SIG-M5 (cell line): Measurements from ENCODE around the gene KANK3.
"Not testable (repeated sequence)": the region's sequence is repeated elsewhere in the genome, so short reads cannot be mapped to it uniquely, and the experiment has no call there.

Source experiments
- DNase-seq: peaks from one replicate; lab custom pipeline; 2025; lab: John Stamatoyannopoulos, UW

KANK3 gene

GRCh38 chr19:8337728-8338127 lies 5.3 kb downstream of the KANK3 start:
- DNase-seq = no peak

DNA sequence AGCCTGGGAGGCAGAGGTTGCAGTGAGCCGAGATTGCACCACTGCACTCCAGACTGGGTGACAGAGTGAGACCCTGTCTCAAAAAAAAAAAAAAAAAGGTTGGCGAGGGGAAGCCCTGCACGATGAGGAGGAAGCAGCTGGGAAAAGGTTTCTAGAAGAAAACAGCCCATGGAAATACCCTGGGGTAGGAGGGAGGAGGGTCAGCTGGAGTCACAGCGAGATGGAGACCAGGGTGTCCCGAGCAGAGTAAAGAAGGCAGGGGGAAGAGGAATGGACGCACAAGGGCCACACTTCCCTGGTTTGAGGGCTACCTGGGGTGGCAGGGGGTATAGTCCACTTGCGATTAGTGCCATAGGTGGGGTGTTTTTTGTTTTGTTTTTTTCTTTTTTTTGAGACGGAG lies 6.4 kb downstream of the KANK3 start:
- DNase-seq = no peak

DNA sequence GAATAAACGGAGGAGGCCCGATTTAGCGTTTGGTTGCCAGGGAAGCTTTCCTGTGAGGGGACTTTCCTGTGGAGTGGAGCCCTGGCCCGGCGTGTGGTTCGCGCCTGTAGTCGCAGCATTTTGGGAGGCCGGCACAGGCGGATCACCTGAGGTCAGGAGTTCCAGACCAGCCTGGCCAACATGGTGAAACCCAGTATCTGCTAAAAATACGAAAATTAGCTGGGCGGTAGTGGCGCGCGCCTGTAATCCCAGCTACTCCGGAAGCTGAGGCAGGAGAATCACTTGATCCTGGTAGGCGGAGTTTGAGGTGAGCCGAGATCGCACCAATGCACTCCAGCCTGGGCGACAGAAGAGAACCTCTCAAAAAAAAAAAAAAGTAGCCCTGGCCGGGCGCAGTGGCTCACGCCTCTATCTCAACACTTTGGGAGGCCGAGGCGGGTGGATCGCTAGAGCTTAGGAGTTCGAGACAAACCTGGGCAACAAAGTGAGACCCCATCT lies 6.9 kb downstream of the KANK3 start:
- no peak for DNase-seq

GRCh38 chr19:8335343-8336071 lies 7.6 kb downstream of the KANK3 start:
- DNase-seq = no peak

- no peak for DNase-seq
These were observed 8.4 kb downstream of the KANK3 start for GRCh38 chr19:8334458-8335342.

DNA sequence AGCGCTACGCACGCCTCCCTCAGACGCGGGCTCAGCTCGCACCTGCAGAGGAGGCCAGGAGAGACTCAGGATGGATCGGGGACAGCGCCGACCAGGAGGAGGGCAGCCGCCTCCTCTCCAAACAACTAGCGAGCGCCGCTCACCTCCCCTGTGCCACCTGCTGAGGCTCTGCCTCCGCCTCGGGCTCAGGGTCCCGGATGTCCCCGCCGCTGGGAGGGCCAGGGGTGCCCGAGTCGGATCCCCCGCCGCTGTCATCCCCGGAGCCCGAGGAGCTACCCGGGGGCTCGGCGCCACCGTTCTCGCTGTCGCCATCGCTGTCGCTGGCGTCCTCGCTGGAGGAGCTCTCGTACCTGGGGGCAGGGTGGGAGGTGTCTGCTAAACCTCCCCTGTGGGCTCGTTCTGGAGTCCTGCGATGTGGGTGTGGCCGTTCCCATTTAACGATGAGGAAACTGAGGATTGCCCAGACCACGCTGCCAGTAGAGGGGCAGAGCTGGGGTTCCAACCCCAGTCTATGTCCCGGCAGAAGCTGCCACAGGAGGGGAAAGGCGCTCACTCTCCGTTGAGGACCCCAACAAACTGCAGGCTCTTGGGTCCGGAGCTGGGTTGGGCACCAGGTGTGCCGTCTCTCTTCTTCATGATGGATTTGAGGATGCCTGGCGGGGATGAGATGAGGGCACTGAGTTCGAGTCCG lies 9.2 kb downstream of the KANK3 start:
- DNase-seq = no peak

- DNase-seq = no peak
These were observed 9.9 kb downstream of the KANK3 start for GRCh38 chr19:8332976-8333766.

DNA sequence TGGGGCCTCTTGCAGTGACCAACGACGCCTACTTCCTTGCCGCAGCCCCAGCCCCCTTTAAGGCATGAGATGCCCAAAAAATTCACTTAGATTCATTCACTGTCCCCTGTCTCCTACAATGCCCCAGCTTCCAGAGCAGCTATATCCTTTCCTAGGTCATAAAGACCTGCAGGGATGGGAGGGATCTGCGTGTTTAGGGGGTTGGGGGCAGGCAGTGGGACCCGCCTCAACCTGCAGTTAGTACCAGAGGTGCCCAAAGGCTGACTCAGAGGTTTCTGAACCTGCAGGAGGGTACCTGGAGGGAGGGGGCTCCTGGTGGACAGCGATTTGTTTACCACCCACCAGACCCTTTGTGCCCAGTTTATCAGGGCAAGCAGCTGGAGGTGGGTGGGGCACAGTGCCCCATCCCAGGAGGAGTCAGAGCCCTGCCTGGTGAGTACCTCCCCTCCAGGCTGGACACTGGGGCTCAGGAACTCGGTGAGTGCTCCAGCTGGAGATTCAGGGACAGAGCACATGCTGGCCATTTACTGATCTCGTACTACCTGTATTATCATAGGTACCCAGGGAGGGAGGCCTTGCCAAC lies 11.7 kb downstream of the KANK3 start:
- DNase-seq = no peak

DNA sequence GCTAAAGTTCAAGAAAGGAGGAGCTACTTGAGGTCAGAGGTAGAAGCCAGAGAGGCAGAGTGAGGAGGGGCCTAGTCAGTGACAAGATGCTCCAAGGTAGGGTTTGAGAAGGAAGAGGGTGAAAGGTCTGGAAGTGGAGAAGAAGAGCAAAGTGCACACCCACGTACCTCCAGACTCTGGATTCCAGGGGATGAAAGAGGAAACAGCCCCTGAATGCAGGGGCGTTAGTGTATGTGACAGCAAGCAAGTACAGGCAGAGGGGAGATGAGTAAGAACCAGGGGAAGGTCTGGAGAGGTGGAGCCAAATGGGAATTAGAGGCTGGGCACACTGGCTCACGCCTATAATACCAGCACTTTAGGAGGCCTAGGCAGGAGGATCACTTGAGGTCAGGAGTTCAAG lies 13.1 kb downstream of the KANK3 start:
- no peak for DNase-seq

DNA sequence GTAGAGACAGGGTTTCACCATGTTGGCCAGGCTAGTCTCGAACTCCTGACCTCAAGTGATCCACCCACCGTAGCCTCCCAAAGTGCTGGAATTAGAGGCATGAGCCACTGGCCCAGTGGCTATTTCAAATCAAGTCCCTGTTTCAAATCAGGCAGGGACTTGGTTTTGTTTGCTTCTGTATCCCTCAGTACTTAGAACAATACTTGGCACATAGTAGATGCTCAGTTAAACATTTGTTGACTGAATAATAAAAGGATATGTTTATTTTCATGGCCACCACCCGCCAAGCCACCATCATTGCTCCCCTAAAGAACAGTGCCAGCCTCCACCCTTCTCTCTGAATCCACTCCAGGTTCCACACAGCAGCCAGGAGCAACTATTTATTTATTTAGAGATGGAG lies 17.6 kb downstream of the KANK3 start:
- DNase-seq = no peak

DNA sequence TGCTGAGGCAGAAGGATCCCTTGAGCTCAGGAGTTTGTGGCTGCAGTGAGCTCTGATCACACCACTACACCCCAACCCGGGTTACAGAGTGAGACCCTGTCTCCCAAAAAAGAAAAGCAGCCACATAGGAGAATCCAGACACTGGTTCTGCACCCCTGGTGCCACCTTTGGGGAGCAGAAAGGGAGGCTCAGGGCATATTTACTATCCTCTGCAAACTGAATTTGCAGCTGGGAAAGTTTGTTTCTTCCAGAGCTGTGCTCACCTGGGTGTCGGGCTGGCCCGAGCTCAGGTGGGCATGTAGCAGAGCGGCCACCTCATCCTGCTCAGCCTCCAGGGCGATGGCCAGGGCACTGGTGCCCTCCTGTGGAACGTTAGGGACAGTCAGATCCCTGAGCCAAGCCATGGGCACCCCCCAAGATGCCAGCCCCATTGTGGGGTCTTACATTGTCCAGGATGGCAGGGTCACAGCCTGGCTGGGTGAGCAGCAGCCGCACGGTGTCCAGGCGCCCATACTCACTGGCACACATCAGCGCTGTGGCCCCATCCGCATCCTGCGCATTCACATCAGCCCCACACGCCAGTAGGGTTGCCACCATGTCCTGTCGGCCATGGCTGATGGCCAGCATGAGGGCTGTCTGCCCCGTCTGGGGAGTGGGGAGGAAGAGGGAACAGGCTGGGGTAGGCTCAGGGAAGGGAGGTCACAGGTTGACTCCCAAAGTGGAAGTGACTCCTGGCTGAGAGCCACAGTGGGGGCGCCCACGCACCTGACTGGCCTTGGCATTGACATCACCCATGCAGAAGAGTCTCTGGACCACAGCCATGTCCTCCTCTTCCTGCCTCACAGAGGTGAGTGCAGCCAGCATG lies 18.6 kb downstream of the KANK3 start:
- no peak for DNase-seq

GRCh38 chr19:8323781-8324185 lies 19.3 kb downstream of the KANK3 start:
- no peak for DNase-seq

DNA sequence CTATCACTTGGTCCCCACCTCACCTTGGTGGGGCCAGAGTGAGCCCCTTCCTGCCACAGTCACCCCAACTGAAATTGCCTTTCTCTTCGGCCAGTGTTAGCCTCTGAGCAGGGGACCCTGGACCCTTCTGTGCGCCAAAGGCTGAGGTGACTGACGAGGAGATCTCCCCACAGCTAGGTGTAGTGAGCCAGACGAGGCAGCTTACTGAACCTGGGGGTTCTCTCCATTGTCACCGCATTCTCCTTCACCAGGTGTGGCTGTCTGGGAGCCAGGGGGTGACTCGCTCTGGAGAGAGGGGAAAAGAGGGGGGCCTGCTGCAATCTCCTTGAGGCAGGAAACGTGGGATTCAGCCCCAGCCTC lies 20.4 kb downstream of the KANK3 start:
- DNase-seq = no peak

- no peak for DNase-seq
These were observed 20.9 kb downstream of the KANK3 start for GRCh38 chr19:8321986-8322637.

DNA sequence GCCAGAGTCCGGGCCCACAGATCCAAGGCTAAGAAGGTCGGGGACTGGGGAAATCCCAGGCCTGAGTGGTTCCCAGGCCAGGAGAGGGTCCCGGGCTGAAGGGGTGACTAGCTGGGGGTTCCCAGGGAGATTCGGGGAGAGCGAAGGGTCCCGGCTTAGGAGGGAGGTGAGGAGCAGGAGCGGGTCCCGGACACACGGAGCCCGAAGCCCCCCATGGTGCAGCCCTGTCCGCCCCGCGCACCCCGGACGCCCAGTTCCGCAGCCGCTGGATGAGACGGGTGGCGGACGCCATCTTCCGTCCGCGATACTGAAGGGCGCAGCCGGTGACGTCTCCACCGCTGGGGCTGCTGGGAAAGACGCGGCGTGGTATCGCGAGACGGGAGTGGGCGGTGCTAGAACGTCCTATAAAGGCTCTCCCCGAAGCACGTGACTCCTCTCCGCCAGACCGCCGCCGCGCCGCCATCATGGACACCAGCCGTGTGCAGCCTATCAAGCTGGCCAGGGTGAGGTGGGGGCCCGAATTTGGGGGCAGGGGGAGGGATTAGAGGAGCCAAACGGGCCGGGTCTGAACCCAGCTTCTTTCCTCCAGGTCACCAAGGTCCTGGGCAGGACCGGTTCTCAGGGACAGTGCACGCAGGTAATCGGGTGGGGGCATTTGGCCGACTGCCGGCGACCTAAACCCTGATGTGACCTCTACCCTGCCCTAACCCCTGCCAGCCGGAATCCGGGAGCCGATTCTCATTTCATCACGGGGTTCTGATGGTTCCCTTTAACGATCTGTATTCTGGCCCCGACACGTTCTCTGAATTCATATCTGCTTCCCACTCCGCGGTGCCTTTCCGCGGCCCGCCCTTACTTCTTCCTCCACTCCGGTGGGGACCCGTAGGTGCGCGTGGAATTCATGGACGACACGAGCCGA lies 21.7 kb downstream of the KANK3 start, which contains the start of the genes NDUFA7 and RPS28:
TSS of gene NDUFA7 (minus strand) at position 309 of the 919 bp plus-strand sequence. CDS start at position 292, 17 bp downstream.
TSS of gene RPS28 (plus strand) at position 430 of the 919 bp plus-strand sequence. CDS start at position 465, 35 bp downstream.
- peak; percentile 72 for DNase-seq

- DNase-seq = no peak
These were observed 22.4 kb downstream of the KANK3 start for GRCh38 chr19:8320564-8321066.

- DNase-seq = no peak
These were observed 23.1 kb downstream of the KANK3 start for GRCh38 chr19:8319807-8320520.

- DNase-seq = not testable (repeated sequence)
These were observed 24.2 kb downstream of the KANK3 start for GRCh38 chr19:8318835-8319234.
